Ishikawa (cell line): ENCODE results near the gene ZBTB45.

Source experiments
- CEBPB ChIP-seq: IDR thresholded peaks from 2 replicates; pipeline ENCODE4 v1.6.1; 2012
- CREB1 ChIP-seq: IDR thresholded peaks from 2 replicates; pipeline ENCODE4 v1.6.1; 2012; ENCODE audit warnings: low read depth
- EP300 ChIP-seq: IDR thresholded peaks from 2 replicates; pipeline ENCODE4 v1.6.1; 2012; ENCODE audit warnings: borderline replicate concordance
- FOXM1 ChIP-seq: IDR thresholded peaks from 2 replicates; pipeline ENCODE4 v1.6.1; 2012; ENCODE audit warnings: low read depth, borderline replicate concordance
- REST ChIP-seq: IDR thresholded peaks from 2 replicates; pipeline ENCODE4 v1.6.1; 2012; ENCODE audit warnings: low read depth, mild to moderate bottlenecking
- TAF1 ChIP-seq: IDR thresholded peaks from 2 replicates; pipeline ENCODE4 v1.6.1; 2012; ENCODE audit warnings: low read depth, mild to moderate bottlenecking
- USF1 ChIP-seq: IDR thresholded peaks from 2 replicates; pipeline ENCODE4 v1.6.1; 2012
- YY1 ChIP-seq: IDR thresholded peaks from 2 replicates; pipeline ENCODE4 v1.6.1; 2012; ENCODE audit warnings: low read depth
- ZBTB7A ChIP-seq: IDR thresholded peaks from 2 replicates; pipeline ENCODE4 v1.6.1; 2012; ENCODE audit warnings: low read depth

- TF ChIP-seq TAF1: no peak
- no peak for TF ChIP-seq REST
- no peak for TF ChIP-seq EP300
- no peak for TF ChIP-seq CEBPB
- TF ChIP-seq USF1: no peak
- TF ChIP-seq ZBTB7A: no peak
- TF ChIP-seq CREB1: no peak
- no peak for TF ChIP-seq YY1
- no peak for TF ChIP-seq FOXM1
Observed at GRCh38 chr19:58551577-58552471, 32.2 kb upstream of the ZBTB45 start.
